Cardiac muscle cell (in vitro differentiated cells and primary cell): ENCODE measurements around the gene PCDH17. TPM values are rescaled to one million over a fixed set of nuclear protein-coding genes. Genes with fewer than 3 reads are reported as not detected.

Source experiments
- DNase-seq, 2 donors: peaks; one replicate each; pipeline versions ENCODE4 v3.0.0 to v3.0.0-alpha.2; 2010 to 2017; ENCODE audit warnings: low read depth in 1 of 2, low spot score in 1 of 2
- H3K27ac ChIP-seq: fragments of 200-600 bp; sonication (generic); 2 replicates; pipeline ENCODE4 v1.5.1; 2016
- H3K27me3 ChIP-seq: fragments of 200-600 bp; sonication (generic); 2 replicates; pipeline ENCODE4 v1.6.0; 2016; ENCODE audit warnings: control low read depth
- H3K36me3 ChIP-seq: fragments of 200-600 bp; sonication (generic); 2 replicates; pipeline ENCODE4 v1.5.1; 2016; ENCODE audit warnings: control low read depth
- H3K4me1 ChIP-seq: fragments of 200-600 bp; sonication (generic); 2 replicates; pipeline ENCODE4 v1.8.1; 2017; ENCODE audit warnings: low read depth, mild to moderate bottlenecking, mixed run types
- H3K4me3 ChIP-seq: fragments of 200-600 bp; sonication (generic); 2 replicates; pipeline ENCODE4 v1.5.1; 2016; ENCODE audit warnings: mild to moderate bottlenecking
- H3K9me3 ChIP-seq: fragments of 200-600 bp; sonication (generic); 2 replicates; pipeline ENCODE4 v1.5.1; 2017; ENCODE audit warnings: low read depth, mild to moderate bottlenecking, control low read depth
- CTCF ChIP-seq: IDR thresholded peaks from 2 replicates; pipeline ENCODE4 v1.5.1; 2012; ENCODE audit warnings: low read depth, mild to moderate bottlenecking, low read length
- polyA plus RNA-seq: library from polyadenylated mRNA; unstranded; fragments of >200 nt; fragmentation: Nextera tagmentation; extraction: Ambion mirVana; gene quantifications from 2 replicates; pipeline ENCODE4 v1.2.1, GENCODE V29; 2016
- total RNA-seq: library from RNA; depleted of rRNA; stranded (reverse); fragments of >200 nt; gene quantifications from 2 replicates; pipeline ENCODE4 v1.2.3, GENCODE V29; 2016

PCDH17 gene
- total and polyA plus RNA-seq, 2 experiments from 2014 or later, result 0.86 to 11.1 TPM

GRCh38 chr13:57637515-57637914 lies 6.0 kb downstream of the PCDH17 start:
- H3K36me3 ChIP-seq, result no peaks in the 10 kb centered on the region
- no peak overlapping the region for H3K4me3 ChIP-seq
- no peak for DNase-seq
- H3K27me3 ChIP-seq, result peaks cover 26% of the 10 kb centered on the region
- no peak overlapping the region for H3K27ac ChIP-seq
- no peaks in the 10 kb centered on the region for H3K9me3 ChIP-seq
- H3K4me1 ChIP-seq, result no peaks in the 10 kb centered on the region
- no peak for TF ChIP-seq CTCF

- Histone ChIP-seq H3K4me3 (no peak overlapping the region), H3K27ac (no peak overlapping the region), H3K4me1 (no peaks in the 10 kb centered on the region), H3K36me3 (no peaks in the 10 kb centered on the region), H3K9me3 (no peaks in the 10 kb centered on the region), H3K27me3 (peaks cover 17% of the 10 kb centered on the region)
- no peak for TF ChIP-seq CTCF
- DNase-seq, result no peak
These were observed 6.8 kb downstream of the PCDH17 start for GRCh38 chr13:57638186-57638890.

GRCh38 chr13:57640607-57641006 lies 9.1 kb downstream of the PCDH17 start:
- Histone ChIP-seq H3K27me3 (no peaks in the 10 kb centered on the region), H3K27ac (no peak overlapping the region), H3K36me3 (no peaks in the 10 kb centered on the region), H3K9me3 (no peaks in the 10 kb centered on the region), H3K4me1 (no peaks in the 10 kb centered on the region), H3K4me3 (no peak overlapping the region)
- TF ChIP-seq CTCF, result no peak
- DNase-seq, result peak in 1 of 2 donors; percentile 13

- H3K27me3 ChIP-seq, result no peaks in the 10 kb centered on the region
- no peaks in the 10 kb centered on the region for H3K4me1 ChIP-seq
- no peak overlapping the region for H3K4me3 ChIP-seq
- TF ChIP-seq CTCF, result no peak
- no peaks in the 10 kb centered on the region for H3K9me3 ChIP-seq
- H3K36me3 ChIP-seq, result no peaks in the 10 kb centered on the region
- no peak overlapping the region for H3K27ac ChIP-seq
- no peak for DNase-seq
These were observed 9.5 kb downstream of the PCDH17 start for GRCh38 chr13:57641051-57641450.

GRCh38 chr13:57644106-57644505 lies 12.6 kb downstream of the PCDH17 start:
- Histone ChIP-seq H3K4me3 (no peak overlapping the region), H3K4me1 (no peaks in the 10 kb centered on the region), H3K9me3 (no peaks in the 10 kb centered on the region), H3K36me3 (no peaks in the 10 kb centered on the region), H3K27ac (no peak overlapping the region), H3K27me3 (no peaks in the 10 kb centered on the region)
- no peak for DNase-seq
- TF ChIP-seq CTCF, result no peak
